Bronchial epithelial cell (primary cell): ENCODE measurements around the gene C19orf44. TPM values are rescaled to one million over a fixed set of nuclear protein-coding genes. Genes with fewer than 3 reads are reported as not detected.
A peak's percentile ranks its signal among the peaks of the same experiment; 100 is the strongest.

Experiments used
- DNase-seq: peaks from one replicate; pipeline ENCODE4 v3.0.0-alpha.2; 2010; ENCODE audit warnings: low read depth
- FAIRE-seq: peaks from 2 replicates; lab custom pipeline; 2011; peaks lifted over from hg19 to GRCh38; lab: Jason Lieb, UNC
- H3K27me3 ChIP-seq: 2 replicates; pipeline ENCODE4 v1.5.1; 2011; ENCODE audit warnings: low read length; ENCODE audit not compliant: control insufficient read depth, insufficient read depth
- H3K36me3 ChIP-seq: 2 replicates; pipeline ENCODE4 v1.5.1; 2011; ENCODE audit warnings: low read length; ENCODE audit not compliant: control insufficient read depth, insufficient read depth
- H3K4me3 ChIP-seq: 2 replicates; pipeline ENCODE4 v1.5.1; 2011; ENCODE audit warnings: mild to moderate bottlenecking, low read depth, low read length, control low read depth
- total RNA-seq: library from RNA; depleted of rRNA; stranded (reverse); fragments of >200 nt; gene quantifications from 2 replicates; pipeline ENCODE4 v1.2.1, GENCODE V29; 2014
- TF ChIP-seq, protein P1 (sequence below): IDR thresholded peaks from 2 replicates; pipeline ENCODE4 v1.5.1; 2011; ENCODE audit warnings: mild to moderate bottlenecking, moderate library complexity, low read length, control low read depth, inconsistent platforms; ENCODE audit not compliant: insufficient read depth, severe bottlenecking

C19orf44 gene
- total RNA-seq, 1 donor from 2014 or later: 1.1 TPM

DNA sequence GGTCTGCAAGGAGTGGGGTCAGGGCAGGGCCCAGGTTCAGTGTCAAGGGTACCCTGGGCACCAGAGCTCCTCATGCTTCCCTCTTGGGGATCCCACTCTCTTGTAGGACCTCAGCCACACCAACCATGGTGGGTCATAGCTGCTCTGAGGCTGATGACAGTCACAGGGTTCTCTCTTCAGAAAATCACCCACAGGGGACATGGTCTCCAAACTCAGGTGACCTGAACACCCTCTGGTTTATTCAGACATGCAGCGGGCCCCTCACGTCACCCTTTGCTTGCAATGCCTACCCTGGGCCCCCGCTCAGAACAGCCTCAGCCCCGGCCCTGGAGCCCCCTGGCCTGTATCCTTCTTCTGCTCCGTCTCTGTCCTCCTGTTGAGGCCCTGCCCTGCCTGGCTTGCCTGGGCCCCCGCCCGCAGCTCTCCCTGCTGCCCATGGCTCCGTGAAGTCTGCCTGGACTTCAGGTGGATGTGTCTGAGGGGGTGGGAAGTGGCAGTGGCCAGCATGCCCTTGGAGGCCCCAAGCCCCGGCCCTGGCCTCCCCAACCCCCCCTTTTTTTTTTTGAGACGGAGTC lies 25.6 kb downstream of the C19orf44 start:
- FAIRE-seq (no peak), DNase-seq (no peak)
- Histone ChIP-seq H3K36me3 (peaks cover 42% of the 10 kb centered on the region), H3K4me3 (no peak overlapping the region), H3K27me3 (no peaks in the 10 kb centered on the region)
- TF ChIP-seq, protein P1, sequence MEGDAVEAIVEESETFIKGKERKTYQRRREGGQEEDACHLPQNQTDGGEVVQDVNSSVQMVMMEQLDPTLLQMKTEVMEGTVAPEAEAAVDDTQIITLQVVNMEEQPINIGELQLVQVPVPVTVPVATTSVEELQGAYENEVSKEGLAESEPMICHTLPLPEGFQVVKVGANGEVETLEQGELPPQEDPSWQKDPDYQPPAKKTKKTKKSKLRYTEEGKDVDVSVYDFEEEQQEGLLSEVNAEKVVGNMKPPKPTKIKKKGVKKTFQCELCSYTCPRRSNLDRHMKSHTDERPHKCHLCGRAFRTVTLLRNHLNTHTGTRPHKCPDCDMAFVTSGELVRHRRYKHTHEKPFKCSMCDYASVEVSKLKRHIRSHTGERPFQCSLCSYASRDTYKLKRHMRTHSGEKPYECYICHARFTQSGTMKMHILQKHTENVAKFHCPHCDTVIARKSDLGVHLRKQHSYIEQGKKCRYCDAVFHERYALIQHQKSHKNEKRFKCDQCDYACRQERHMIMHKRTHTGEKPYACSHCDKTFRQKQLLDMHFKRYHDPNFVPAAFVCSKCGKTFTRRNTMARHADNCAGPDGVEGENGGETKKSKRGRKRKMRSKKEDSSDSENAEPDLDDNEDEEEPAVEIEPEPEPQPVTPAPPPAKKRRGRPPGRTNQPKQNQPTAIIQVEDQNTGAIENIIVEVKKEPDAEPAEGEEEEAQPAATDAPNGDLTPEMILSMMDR: no peak

DNA sequence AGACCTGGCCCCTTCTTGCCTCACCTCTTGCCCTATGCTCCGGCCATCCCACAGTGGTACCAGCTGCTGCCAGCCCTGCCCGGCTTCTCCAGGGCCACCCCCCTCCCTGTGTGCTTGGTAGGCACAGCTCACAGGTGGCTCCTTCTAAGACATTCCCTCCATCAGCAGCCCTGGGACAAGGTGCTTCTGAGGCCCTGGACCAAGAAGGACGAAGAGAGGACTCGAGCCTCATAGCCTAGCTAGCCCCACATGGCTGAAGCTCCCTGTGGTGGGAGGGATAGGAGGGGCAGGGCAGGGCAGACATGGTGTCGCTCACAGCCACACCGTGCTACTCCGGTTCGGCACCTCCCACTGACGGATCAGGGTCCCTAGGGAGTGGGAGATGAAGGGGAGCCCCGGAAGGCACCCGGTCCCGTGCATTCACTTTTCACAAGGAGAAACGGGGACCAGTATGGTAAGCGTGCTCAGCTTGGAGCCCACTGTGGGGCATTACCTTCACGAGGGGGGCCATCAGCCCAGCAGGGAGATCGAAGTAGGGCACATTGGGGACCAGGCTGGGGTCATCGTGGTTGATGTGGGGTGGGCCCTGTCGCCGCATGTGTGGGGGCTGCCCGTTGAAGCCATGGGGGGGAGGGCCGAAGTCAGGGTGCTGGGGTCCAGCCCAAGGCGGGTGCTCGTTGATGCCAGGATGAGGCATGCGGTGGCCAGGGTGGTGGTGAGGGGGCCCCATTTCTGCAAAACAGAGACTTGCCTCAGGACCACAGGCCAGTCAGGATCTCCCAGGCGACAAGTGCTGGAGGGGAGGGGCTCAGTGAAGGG lies 26.6 kb downstream of the C19orf44 start:
- no peak for FAIRE-seq
- DNase-seq: no peak
- H3K36me3 ChIP-seq: peaks cover 44% of the 10 kb centered on the region
- no peak overlapping the region for H3K4me3 ChIP-seq
- TF ChIP-seq, protein P1: no peak
- H3K27me3 ChIP-seq: no peaks in the 10 kb centered on the region

DNA sequence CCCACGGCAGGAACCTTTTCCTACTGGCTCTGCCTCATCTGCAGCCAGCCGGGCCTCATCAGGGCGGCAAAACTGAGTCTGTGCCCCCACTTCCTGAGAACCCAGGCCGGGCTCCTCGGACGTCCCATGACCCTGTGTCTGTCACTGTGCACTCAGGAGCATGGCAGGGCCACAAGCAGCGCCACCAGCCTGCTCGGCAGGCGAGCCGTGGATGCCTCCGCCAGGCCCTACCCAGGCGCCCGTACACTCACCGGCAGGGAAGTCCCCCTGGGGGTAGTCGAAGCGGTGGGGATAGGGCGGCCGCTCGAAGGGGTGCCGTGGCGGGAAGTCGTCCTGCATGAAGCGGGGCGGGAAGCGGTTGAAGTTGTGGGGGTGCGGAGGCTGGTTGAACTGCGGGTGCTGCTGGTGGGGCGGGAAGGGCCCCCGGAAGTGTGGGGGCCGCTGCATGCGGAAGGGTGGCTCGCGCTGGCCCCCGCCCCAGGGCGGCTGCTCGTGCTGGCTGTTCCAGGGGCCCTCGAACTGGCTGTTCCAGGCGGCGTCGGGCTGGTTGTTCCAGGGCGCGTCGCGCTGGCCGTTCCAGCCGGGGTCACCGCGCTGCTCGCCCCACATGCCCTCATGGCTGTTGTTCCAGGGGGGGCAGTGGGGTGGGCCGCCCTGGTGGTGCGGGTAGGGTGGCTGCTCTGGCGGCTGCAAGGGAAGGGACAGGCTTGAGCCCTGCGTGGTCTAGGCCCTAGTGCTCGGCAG lies 29.0 kb downstream of the C19orf44 start:
- DNase-seq: no peak
- H3K4me3 ChIP-seq: no peak overlapping the region
- FAIRE-seq: no peak
- H3K27me3 ChIP-seq: no peaks in the 10 kb centered on the region
- H3K36me3 ChIP-seq: peaks cover 49% of the 10 kb centered on the region
- TF ChIP-seq, protein P1: no peak

DNA sequence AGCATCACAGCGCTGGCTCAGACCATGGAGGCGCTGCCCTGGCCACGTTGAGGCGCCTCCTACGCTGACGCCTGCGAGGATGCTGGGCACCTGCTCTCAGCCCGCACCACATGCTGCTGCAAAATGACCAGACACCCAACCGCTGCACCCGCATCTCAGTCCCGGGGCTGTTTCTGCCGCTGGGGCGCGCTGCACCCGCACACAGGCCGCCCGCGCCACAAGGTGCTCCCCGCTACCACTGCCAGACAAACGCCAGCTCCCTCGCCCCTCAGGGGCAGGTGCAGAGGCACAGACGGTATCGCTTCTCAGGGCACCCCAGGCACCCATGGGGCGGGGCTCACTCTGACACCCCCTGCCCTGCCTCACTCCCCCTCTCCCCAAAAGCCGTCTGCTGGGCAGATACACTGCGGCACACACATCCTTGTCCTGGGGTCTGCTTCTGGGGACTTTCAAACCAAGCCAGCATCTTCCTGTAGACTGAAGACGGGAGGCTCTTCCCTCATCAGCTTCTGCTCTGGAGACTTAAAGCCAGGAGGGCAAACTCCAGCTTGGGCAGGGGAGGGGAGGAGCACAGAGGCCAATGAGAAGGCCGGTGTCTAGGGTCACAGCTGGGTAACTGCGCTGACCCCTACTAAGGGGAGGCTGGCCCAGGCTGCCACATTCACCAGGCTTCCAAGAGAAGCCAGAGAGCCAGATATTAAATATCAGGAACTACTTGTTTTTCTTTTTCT lies 29.7 kb downstream of the C19orf44 start:
- no peak overlapping the region for H3K4me3 ChIP-seq
- DNase-seq (no peak), FAIRE-seq (no peak)
- H3K27me3 ChIP-seq: no peaks in the 10 kb centered on the region
- TF ChIP-seq, protein P1: no peak
- H3K36me3 ChIP-seq: peaks cover 51% of the 10 kb centered on the region

DNA sequence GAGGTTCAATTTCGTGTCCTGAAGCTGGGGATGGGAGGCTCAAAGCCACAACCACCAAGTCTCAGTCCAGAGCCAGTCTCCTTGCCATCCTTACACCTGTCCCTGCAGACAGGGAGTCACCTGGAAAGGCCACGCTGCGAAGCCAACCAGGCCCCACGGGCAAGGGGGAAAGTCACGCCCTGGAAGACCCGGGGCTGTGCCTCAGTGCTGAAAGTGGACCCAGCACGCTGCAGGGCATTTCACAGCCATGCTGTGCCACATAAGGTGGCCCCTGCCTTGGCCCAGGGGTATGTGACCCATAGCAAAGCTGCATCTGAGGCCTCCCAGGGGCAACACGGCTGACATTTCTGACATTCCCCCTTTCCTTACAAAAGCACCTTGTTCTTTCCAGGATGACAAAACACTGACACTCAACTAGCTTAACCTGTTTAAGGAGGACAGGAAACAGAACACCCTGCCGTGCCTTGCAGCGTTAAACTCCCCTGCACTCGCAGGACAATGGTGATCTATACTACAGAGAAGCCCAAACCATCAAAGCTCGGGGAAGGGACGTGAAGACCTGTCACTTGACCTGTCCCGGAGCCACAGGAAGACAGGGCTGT lies 31.2 kb downstream of the C19orf44 start:
- DNase-seq: no peak
- H3K36me3 ChIP-seq: peaks cover 58% of the 10 kb centered on the region
- FAIRE-seq: peak; percentile 81

More for the DNA sequence above, 31.2 kb downstream of the C19orf44 start:
- H3K27me3 ChIP-seq: no peaks in the 10 kb centered on the region
- no peak overlapping the region for H3K4me3 ChIP-seq
- TF ChIP-seq, protein P1: no peak
